ENCODE measurements around the gene TMEM132C. TPM values are rescaled to one million over a fixed set of nuclear protein-coding genes. Genes with fewer than 3 reads are reported as not detected.

Gene TMEM132C
- polyA plus RNA-seq, 1 of the 3 experiments (the other 2 are of a cell fraction) = not detected

- TF ChIP-seq GABPA (IDR thresholded peaks at IDR 0.05; ENCODE audit: low read depth) = no peak
These were observed 30.4 kb upstream of the TMEM132C start (continued) for GRCh38 chr12:128236525-128236924.

GRCh38 chr12:128240745-128241144 lies 26.2 kb upstream of the TMEM132C start:
- Histone ChIP-seq H3K27ac (ENCODE audit: low read depth in 2 of 2, low read length in 1 of 2) (no peak overlapping the region), H4K20me1 (ENCODE audit: insufficient read depth) (no peaks in the 10 kb centered on the region), H3K9me3 (no peaks in the 10 kb centered on the region), H3K79me2 (ENCODE audit: insufficient read depth) (no peaks in the 10 kb centered on the region), H2AFZ (ENCODE audit: low read depth) (no peak overlapping the region), H3F3A (replicated peaks; ENCODE audit: insufficient read depth) (no peaks in the 10 kb centered on the region), H3K4me3 (ENCODE audit: low read depth in 2 of 2, low read length in 1 of 2) (no peak overlapping the region), H3K4me2 (no peak overlapping the region), H3K9me2 (no peaks in the 10 kb centered on the region), H3K36me3 (replicated peaks in 1 of 2; ENCODE audit: control insufficient read depth in 1 of 2, insufficient read depth in 2 of 2, low read length in 1 of 2) (no peaks in the 10 kb centered on the region), H3K27me3 (ENCODE audit: insufficient read depth) (no peaks in the 10 kb centered on the region), H3K9ac (no peak overlapping the region), H3K4me1 (ENCODE audit: control insufficient read depth in 1 of 2, insufficient read depth in 2 of 2, low read depth in 1 of 2, low read length in 1 of 2) (peaks cover 0 to 6% of the 10 kb centered on the region in 2 experiments; a peak in 1 of 4 replicates)
- TF ChIP-seq CHD2 (IDR thresholded peaks at IDR 0.05; ENCODE audit: low read length, partially characterized antibody) (no peak), MAX (IDR thresholded peaks at IDR 0.05; ENCODE audit: low read depth) (no peak), JUND (IDR thresholded peaks at IDR 0.05) (no peak), RAD21 (IDR thresholded peaks at IDR 0.05; ENCODE audit: low read length) (no peak), RXRA (IDR thresholded peaks at IDR 0.05; ENCODE audit: borderline replicate concordance, low read depth) (no peak), ELF1 (IDR thresholded peaks at IDR 0.05) (no peak), CTCF (IDR thresholded peaks at IDR 0.05) (no peak), GABPA (IDR thresholded peaks at IDR 0.05; ENCODE audit: low read depth) (no peak), TEAD4 (IDR thresholded peaks at IDR 0.05; ENCODE audit: borderline replicate concordance, insufficient read depth) (no peak), ZBTB33 (IDR thresholded peaks at IDR 0.05; ENCODE audit: borderline replicate concordance, low read depth) (no peak), POLR2AphosphoS5 (IDR thresholded peaks at IDR 0.05; ENCODE audit: low read depth, low read length) (no peak), PBX3 (IDR thresholded peaks at IDR 0.05) (no peak)
- ChIA-PET CTCF (no interaction called here), POLR2A (no interaction called here)
- DNase-seq = no peak
- 9% methylated on average over 2 of the region's 2 CpGs for WGBS (ENCODE audit: low lambda C conversion rate)

Measured in SK-N-SH (cell line).